HG02763 (cell line): ENCODE data around the gene ZNF579.

ENCODE experiments used
- ATAC-seq: cut with Tn5 transposase; IDR thresholded peaks from one replicate; pipeline ENCODE4 v1.9.1; 2021; ENCODE audit warnings: mild to moderate bottlenecking, moderate library complexity; ENCODE audit not compliant: unreplicated experiment

ZNF579 gene, protein sequence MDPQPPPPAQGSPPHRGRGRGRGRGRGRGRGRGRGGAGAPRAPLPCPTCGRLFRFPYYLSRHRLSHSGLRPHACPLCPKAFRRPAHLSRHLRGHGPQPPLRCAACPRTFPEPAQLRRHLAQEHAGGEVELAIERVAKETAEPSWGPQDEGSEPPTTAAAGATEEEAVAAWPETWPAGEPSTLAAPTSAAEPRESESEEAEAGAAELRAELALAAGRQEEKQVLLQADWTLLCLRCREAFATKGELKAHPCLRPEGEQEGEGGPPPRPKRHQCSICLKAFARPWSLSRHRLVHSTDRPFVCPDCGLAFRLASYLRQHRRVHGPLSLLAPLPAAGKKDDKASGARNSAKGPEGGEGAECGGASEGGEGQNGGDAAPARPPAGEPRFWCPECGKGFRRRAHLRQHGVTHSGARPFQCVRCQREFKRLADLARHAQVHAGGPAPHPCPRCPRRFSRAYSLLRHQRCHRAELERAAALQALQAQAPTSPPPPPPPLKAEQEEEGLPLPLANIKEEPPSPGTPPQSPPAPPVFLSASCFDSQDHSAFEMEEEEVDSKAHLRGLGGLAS

DNA sequence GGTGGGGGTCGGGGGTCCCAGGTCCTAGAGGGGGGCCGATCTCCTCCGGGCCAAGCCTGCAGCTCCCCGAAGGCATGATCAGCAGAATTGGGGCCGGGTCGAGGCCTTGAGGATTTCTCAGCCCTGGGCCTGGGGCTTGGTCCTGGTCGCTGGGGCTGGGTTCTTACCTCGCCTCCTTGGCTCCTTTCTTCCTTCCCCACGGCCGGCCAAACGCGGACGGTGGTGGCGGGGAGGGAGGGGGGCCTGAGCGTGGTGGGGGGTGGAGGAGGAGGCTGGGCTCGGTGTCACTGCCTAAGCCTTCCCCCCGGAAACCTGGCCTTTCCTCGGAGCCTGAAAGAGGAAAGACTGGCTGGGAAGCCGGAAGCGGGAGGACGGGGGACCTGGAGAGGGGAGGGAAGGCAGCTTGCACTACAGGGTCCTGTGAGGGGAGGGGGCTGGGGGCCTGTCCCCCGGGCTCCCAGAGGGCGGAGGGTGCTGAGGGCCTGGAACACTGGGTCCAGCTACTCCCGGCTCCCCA lies at the start of gene ZNF579:
Gene ZNF579, minus strand, starts transcription at position 221 of the 517 bp plus-strand sequence. CDS start 1,209 bp downstream, outside the sequence.
- peak; percentile 44 for ATAC-seq

- ATAC-seq, result no peak
Measured at GRCh38 chr19:55626350-55626749, 45.7 kb upstream of the ZNF579 start.

GRCh38 chr19:55625004-55625326 lies 44.3 kb upstream of the ZNF579 start:
- ATAC-seq, result no peak

DNA sequence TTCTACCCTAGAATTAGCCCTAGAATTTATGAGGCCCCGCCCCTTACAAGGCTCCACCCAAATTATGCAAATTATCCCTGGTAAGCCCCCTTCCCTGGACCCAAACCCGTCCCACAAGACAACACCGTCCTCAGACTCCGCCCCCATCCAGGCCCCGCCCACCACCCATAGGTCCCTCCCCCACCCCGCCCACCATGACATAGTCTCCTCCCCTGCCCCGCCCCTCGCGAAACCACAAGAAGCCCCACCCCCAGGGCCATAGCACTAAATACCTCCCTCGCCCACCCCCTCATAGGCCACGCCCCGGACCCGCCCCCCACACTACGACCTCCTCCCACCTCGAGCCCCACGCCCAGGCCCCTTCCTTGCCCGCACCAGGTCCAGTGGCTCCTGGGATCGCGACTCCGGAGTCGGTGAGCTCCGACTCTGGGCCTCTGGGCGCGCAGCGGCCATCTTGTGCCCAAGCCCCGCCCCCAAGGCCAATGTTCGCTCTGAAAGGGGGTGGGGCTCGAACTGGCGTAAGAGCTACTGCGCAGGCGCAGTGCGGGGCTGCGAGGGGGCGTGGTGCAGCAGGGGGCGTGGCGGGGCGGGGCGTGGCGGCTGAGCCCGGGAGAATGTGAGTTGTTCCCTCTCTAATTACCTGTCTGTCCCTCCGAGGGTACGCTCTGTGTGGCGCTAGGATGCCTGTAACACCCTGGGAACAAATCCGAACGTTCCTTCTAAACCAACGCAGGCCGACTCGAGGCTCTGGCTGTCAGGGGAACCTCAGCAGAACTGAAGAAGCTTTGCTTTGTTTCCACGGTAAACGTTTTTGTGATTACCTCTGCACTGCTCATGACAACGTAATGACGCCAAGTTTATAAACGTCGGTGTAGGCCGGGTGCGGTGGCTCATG lies 43.7 kb upstream of the ZNF579 start, which contains the start of gene ZNF784:
Gene ZNF784, minus strand, starts transcription at position 458 of the 895 bp plus-strand sequence. Its CDS starts 5 bp downstream, at position 453.
- ATAC-seq, result no peak

DNA sequence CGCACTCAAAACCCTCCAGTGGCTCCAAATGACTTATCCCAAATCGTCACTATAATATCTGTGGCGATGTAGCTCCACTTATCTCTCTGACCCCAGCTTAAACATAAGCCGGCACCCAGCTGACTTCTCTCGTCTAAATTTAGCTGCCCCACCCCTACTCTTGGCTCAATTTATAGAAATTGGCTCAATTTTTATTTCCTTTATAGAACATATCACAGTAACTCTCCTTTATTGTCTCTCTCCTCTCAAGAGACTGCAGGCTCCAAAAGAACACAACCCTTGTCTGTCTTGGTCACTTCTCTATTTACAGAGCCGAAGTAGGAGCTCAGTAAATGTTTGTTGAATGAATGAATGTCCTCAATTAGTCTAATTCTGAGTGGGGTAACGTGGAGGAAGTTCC lies 42.9 kb upstream of the ZNF579 start:
- no peak for ATAC-seq

DNA sequence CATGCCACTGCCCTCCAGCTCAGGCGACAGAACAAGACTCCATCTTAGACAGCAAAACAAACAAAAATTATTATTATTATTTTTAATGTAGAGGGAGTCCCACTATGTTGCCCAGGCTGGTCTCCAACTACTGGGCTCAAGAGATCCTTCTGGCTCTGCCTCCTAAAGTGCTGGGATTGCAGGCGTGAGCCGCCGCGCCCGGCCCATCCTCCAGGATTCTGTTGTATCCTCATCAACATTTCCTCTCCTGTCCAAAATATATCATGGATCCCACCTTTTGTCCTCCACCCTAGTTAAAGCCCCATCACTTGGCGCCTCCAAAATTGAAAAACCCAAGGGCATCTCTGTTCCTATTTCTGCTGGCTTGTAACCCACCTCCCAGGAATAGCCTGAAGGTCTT lies 42.5 kb upstream of the ZNF579 start:
- no peak for ATAC-seq

DNA sequence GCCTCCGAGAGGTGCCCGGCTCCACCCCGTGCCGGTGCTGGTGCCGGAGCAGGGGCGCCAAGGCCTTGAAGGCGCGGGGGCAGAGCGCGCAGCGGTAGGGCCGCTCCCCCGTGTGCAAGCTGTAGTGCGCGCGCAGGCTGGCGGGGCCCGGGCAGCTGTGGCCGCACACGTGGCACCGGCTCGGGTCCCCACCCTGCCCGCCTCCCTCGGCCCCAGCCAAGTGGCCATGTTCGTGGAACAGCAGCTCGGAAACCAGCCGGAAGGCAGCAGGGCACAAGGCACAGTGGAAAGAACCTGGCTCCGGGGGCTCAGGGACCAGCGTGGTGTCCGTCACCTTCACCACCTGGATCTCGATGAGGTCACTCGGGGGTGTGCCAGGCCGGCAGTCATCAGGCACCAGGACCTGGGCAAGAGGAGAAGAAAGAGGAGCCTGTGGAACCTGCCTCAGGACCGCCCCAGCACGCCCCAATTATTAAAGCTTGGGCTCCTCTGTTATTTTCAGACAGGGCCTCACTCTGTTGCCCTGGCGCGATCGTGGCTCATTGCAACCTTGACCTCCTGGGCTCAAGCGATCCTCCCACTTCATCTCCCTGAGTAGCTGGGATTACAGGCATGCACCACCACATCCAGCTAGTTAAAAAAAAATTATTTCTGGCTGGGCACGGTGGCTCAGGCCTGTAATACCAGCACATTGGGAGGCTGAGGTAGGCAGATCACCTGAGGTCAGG lies 41.8 kb upstream of the ZNF579 start:
- no peak for ATAC-seq

DNA sequence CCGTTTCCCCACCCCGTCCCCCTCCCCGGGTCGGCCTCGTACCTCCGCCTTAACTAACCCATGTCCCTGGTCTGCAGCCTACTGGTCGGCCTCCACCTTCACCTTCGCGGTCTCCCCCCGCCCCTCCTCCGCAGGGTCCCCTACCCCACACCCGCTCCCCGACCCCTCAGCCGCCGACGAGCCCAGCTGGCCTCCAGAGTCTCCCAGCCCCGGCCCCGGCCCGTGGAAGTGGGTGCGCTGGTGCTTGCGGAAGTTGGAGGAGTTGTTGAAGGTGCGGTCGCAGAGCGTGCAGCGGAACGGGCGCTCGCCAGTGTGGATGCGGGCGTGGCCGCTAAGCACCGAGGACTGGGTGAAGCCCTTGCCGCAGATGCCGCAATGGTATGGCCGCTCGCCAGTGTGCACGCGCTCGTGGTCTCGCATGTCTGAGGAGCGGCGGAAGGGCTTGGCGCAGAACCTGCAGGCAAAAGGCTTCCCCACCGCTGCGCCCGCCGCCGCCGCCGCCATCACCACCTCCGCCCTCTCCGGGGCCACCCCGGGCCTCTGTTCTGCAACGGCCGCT lies 41.1 kb upstream of the ZNF579 start:
- no peak for ATAC-seq

DNA sequence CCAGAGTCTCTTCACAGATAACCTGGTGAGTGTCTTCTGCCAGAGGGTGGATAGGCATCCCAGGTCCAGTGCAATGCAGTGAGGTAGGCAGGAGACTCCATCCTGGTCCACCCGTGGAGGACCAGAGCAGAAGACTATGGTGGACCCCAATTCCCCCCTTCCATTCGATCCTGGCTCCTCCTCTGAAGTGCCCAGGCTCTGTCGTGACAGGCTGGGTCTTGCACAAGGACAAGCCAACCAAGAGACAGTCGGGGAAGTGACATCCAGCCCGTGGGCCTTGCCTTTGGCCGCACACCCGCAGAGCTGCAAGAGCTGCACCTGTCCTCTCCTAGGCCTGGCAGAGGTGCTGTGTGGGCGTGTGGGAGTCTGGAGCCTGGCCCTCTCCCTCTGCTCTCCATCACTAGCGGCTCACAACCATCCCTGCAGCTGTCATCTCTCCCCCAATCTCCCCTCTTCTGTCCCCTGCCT lies 40.6 kb upstream of the ZNF579 start:
- no peak for ATAC-seq

- ATAC-seq, result no peak
Measured at GRCh38 chr19:55620410-55621204, 40.0 kb upstream of the ZNF579 start.

DNA sequence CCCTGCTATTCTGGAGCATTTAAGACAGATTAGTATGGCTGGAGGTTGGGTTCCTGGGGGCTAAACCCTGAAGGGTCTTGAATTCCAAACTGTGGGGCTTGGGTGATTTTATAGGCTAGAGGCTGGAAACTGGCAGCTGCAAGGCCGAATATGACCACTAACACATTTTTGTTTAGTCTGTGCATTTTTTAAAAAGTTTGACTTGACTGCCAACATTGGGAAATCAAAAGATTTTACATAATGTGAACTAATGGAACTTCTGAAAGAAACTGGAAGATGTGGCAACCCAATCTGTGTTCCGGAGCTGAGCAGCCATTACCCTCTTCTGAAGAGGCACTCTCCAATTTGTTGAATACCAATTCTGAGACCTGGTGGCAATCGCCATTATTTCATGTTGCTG lies 38.6 kb upstream of the ZNF579 start:
- no peak for ATAC-seq

- no peak for ATAC-seq
Measured at GRCh38 chr19:55618426-55618825, 37.8 kb upstream of the ZNF579 start.

GRCh38 chr19:55617426-55617825 lies 36.8 kb upstream of the ZNF579 start:
- no peak for ATAC-seq

GRCh38 chr19:55616395-55616875 lies 35.8 kb upstream of the ZNF579 start:
- no peak for ATAC-seq

GRCh38 chr19:55615543-55616394 lies 35.1 kb upstream of the ZNF579 start:
- ATAC-seq, result no peak

DNA sequence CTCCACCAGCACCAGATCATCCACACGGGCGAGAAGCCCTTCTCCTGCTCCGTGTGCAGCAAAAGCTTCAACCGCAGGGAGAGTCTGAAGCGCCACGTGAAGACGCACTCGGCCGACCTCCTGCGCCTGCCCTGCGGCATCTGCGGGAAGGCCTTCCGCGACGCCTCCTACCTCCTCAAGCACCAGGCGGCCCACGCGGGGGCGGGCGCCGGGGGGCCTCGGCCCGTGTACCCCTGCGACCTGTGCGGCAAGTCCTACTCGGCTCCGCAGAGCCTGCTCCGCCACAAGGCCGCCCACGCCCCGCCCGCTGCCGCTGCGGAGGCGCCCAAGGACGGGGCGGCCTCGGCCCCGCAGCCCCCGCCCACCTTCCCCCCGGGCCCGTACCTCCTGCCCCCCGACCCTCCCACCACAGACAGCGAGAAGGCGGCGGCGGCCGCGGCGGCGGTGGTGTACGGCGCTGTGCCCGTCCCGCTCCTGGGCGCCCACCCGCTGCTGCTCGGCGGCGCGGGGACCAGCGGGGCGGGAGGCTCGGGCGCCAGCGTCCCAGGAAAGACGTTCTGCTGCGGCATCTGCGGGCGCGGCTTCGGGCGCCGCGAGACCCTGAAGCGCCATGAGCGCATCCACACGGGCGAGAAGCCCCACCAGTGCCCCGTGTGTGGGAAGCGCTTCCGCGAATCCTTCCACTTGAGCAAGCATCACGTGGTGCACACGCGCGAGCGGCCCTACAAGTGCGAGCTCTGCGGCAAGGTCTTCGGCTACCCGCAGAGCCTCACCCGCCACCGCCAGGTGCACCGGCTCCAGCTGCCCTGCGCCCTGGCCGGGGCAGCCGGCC lies 34.3 kb upstream of the ZNF579 start:
- ATAC-seq, result no peak

DNA sequence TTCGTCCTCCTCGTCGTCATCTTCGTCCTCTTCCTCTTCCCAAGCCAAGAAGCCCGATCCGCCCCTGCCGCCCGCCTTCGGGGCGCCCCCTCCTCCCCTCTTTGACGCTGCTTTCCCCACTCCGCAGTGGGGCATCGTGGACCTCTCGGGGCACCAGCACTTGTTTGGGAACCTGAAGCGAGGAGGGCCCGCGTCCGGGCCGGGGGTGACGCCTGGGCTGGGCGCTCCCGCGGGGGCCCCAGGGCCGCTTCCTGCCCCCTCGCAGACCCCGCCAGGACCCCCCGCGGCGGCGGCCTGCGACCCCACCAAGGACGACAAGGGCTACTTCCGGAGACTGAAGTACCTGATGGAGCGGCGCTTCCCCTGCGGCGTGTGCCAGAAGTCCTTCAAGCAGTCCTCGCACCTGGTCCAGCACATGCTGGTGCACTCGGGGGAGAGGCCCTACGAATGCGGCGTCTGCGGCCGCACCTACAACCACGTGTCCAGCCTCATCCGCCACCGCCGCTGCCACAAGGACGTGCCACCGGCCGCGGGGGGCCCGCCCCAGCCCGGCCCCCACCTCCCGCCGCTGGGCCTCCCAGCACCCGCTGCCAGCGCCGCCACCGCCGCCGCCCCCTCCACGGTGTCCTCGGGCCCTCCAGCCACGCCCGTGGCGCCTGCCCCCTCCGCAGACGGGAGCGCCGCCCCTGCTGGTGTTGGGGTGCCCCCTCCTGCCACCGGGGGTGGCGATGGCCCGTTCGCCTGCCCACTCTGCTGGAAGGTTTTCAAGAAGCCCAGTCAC lies 33.5 kb upstream of the ZNF579 start:
- ATAC-seq, result no peak
